Activated CD4-positive, alpha-beta T cell treated with anti-CD3 and anti-CD28 coated beads, Interleukin-2, amount 50 U/mL, for 1 hour (primary cell): ENCODE measurements around the gene SLC49A3.
"Not testable (repeated sequence)": the region's sequence is repeated elsewhere in the genome, so short reads cannot be mapped to it uniquely, and the experiment has no call there.

Source experiments
- DNase-seq: peaks from one replicate; pipeline ENCODE4 v3.0.0-alpha.2; 2020

SLC49A3 gene

DNA sequence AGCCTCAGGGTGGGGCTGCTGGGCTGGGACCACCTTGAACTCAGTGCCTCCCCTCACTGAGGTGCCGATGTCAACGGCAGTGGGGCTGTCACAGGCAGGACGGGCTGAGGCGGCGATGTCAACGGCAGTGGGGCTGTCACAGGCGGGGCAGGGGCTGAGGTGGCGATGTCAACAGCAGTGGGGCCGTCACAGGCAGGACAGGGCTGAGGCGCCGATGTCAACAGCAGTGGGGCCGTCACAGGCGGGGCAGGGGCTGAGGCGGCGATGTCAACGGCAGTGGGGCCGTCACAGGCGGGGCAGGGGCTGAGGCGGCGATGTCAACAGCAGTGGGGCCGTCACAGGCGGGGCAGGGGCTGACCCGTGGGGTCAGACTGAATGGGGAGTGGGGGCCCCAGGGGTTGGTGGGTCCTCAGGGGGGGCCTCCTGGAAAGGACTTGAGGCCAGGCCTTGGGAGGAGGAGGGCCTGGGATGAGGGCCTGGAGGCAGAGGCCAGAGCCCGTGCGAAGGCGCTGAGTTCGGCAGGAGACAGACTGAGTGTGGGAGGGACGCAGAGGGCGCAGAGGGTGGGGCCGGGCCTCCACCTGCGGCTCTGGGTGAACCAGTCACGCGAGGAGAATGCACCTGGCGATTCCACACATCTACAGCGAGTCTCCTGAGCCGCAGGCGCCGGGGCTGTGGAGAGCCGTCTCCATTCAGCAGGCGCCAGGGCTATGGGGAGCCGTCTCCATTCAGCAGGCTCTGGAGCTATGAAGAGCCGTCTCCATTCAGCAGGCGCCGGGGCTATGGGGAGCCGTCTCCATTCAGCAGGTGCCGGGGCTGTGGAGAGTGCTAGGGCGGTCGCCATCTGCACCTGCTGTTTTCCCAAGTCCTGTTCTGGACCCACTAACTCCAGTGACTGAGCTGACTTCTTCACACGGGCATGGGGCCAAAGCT lies 37.7 kb downstream of the SLC49A3 start:
- DNase-seq: no peak

DNA sequence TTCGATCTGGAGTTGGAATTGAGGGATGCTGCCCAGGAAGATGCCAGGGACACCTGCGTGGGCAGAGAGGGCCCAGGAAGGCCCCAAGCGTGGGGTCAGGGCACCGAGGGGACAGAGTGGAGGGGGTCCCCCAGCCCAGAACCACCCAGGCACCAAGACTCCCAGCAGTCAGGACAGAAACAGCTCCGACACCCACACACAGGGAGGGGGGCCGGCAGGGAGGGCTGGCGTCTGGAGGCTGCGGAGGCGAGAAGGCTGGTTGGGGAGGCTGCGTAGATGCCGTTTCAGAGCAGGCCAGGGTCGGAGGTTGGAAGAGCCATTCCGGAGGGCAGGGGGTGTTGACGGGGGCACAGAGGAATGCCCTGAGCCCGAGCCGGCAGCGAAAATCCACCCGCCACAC lies 38.5 kb downstream of the SLC49A3 start:
- DNase-seq: no peak

DNA sequence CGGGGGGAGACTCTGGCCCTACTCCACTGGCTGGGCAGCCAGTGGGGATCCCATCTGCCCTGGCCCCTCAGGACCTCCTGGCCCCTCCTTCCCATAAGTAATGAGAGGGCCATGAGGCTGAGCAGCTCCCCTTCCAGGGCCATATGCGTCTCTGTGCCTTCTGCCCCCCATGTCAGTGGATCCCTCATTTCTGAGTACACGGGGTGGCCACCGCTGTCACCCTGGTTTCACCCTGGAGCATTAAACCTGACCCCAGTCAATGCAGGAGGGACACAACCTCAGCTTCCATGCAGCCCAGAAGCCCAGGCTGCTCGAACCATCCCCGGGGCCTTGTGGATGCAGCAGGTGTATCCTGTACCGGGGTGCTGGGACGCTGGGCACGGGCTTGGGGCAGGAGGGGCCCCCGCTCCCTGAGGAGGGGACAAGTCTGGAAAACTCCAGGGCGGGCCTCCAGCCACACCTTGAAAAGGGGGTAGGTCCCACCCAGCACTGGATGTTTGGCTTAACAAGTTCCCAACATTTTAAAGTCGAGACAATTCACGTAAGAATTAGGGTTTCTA lies 39.1 kb downstream of the SLC49A3 start:
- no peak for DNase-seq

DNA sequence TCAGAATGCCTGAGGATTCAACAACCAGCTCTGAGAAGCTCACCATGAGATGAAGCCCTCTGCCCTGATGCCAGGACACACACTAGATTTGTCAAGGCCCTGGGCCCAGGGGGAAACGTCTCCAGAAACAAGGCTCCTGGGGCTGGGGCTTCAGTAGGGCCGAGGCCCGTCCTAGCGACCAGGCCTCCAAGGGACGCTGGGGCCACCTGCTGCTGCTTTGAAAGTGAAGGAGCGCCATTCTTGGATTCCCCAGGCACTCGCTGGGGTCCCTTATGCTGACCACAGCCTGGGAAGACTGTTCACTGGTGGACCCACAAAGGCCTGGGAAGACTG lies 39.7 kb downstream of the SLC49A3 start:
- no peak for DNase-seq

DNA sequence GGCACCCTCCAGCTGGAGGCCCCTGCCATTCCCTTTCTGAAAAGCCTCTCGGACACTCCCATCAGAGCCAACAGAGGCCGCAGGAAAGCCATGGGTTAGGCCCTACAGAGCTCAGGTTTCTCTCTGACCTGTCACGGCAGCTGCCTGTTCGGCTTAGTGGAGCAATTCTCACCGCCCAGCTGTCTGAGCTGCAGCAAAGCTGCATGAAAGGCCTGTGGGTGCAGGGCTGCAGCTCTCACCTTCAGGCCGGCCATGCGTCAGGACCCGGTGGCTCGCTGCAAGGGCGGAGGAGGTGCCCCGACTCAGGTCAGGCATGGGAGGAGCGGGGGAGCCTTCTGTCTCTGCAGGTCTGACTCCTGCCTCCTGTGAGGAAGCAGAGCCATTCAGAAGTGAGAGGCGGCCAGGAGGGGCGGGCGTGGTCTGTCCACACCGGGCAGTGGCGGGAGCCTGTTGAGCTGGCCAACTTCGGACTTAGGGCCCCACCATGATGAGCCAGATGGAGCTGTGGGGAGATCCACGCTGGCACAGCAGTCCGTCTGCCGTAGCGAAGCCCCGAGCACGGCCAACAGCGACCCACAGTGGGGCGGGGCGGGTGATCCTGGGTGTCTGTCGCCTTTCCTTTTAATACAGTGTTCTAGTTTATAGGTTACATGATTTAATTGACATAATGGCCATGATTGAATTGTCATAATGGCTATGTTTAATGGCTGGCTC lies 40.2 kb downstream of the SLC49A3 start:
- no peak for DNase-seq

DNA sequence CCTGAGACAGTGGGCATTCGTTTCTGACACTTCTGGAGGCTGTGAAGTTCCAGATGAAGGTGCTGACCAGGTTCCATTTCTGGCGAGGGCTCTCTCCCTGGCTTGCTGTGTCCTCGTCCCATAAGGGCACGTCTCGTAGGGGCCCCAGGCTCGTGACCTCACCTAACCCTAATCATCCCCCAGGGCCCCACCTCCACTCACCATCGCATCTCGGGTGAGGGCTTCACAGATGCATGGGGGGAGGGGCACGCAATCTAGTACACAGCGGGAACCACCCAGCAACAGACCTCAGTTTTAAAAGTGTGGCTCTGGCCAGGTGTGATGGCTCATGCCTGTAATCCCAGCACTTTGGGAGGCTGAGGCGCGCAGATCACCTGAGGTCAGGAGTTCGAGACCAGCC lies 41.5 kb downstream of the SLC49A3 start:
- no peak for DNase-seq

DNA sequence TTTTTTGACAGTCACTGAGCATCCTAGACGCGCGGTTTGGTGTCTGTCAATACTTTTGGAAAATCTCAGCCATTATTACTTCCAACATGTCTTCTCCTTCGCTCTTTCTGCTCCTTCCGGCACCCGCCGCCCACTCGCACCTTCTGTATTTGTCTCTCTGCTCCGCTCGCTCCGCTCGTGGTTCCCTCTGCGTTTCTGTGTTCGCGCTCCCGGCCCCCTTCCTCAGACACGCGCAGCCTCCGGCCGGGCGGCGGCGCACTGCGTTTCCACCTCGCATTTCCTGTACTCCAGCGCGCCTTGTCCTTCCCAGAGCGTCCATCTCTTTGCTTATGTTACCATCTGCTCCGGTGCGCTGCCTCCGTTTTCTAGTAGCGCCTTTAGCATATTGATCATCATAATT lies 42.5 kb downstream of the SLC49A3 start:
- peak; percentile 10 for DNase-seq

DNA sequence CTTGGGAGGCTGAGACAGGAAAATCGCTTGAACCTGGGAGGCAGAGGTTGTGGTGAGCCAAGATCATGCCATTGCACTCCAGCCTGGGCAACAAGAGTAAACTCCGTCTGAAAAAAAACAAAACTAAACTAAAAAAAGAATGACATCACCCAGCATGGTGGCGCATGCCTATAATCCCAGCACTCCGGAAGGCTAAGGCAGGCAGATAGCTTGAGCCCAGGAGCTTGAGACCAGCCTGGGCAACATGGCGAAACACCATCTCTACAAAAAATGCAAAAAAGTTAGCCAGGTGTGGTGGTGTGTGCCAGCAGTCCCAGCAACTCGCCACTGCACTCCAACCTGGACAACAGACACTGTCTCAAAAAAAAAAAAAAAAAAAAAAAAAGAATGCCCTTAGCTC lies 46.6 kb downstream of the SLC49A3 start:
- DNase-seq: not testable (repeated sequence)

DNA sequence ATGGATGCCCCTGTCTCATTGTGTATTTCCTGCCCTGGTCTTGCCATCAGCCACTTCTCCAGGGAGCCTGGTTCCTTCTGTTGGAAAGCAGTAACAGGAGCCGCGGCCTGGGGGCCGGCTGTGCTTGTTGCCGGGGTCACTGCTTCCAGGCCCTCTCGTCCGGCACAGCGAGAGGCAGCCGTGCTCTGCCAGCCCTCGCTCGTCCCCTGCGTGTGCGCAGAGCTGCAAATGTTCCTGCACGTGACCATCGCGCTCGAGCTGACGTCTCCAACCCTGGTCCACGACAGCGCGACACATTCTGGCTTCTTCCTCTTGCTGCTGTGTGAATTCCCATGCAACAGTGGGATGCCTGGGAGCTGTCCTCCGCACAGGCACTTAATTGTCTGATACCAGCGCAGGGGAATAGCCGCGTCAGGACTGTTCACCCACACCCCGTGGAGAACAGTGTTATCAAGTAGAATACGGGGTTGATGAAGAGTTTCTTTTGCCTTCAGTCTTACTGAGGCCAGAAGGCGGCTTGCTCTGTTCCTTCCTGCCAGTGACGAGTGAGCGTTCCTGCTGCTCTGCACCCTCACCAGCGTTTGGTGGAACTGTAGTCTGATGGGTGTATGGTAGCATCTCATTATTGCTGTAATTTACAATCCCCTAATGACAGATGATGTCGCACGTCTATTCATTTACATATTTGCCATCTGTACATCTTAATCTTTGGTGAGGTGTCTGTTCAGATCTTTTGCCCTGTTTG lies 51.2 kb downstream of the SLC49A3 start:
- no peak for DNase-seq

DNA sequence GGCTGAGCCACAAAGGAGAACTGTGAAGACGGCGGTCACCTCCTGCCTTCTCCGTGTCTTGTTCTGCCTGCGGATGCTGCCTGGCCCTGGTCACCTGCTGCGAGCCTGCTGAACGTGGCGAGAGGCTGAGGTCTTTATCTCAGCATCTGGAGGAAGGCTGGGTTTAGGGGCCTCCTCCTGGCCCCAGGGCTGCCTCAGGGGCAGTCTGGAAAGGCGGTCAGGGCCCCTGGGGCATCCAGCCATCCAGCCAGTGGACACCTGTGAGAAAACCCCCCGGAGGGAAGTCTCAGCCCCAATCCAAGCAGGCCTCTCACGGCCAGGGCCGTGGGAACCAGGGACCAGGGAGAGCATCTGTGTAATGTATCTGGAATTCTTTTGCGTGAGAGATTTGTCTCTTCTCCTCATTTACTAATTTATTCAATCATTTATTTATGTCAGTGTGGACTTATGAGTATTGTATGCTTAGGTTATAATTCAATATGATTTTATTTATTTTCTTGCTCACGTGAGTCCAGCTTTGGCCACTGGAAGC lies 52.3 kb downstream of the SLC49A3 start:
- no peak for DNase-seq

DNA sequence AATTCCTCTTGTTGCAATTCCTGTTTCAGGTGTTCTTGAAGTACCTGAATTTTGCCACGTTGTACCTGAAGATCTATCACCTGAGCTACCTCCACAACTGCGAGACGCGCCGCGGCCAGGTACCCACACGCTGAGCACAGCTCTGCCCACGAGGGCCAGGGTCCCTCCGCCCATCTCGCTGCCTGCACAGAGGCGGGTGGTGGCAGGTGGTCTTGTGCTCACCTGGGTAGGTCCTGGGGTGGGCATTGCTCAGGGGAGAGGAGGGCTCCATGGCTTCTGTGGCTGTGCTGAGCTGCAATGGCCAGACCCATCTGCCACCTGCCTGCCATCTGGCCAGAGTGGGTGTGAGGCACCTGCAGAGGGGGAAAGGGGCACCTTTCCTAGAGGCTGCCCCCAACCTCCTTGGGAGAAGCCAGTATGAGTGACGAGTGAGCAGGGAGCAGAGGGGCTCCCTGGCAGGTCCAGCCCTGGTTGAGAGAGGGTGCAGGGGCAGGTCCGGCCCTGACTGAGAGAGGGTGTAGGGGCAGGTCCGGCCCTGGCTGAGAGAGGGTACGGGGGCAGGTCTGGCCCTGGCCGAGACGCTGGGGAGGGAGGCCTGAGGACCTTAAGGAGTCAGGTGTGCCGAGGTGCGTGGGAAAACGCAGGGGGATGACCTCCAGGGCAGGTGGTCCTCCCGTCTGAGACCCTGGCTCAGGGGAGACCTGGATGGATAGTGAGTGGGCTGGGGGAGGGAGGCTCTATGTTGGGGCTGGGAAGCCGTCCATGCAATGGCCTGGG lies 52.9 kb downstream of the SLC49A3 start:
- no peak for DNase-seq

DNA sequence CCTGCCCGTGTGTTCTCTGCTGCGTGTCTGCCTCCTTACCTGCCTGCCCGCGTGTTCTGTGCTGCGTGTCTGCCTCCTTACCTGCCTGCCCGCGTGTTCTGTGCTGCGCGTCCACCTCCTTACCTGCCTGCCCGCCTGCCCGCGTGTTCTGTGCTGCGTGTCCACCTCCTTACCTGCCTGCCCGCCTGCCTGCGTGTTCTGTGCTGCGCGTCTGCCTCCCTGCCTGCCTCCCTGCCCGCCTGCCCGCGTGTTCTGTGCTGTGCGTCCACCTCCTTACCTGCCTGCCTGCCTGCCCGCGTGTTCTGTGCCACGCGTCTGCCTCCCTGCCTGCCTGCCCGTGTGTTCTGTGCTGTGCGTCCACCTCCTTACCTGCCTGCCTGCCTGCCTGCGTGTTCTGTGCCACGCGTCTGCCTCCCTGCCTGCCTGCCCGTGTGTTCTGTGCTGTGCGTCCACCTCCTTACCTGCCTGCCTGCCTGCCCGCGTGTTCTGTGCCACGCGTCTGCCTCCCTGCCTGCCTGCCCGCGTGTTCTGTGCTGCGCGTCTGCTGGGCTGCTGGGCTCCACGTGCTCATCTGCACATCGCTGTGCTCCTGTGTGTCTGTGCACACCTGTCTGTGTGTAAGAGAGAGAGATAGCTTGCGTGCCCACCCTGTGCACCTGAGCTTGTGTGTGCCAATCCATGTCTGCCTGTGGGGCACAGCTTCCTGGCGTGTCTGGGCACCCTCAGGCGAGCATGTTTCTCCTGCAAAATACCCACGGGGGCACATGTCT lies 53.7 kb downstream of the SLC49A3 start:
- DNase-seq: not testable (repeated sequence)

DNA sequence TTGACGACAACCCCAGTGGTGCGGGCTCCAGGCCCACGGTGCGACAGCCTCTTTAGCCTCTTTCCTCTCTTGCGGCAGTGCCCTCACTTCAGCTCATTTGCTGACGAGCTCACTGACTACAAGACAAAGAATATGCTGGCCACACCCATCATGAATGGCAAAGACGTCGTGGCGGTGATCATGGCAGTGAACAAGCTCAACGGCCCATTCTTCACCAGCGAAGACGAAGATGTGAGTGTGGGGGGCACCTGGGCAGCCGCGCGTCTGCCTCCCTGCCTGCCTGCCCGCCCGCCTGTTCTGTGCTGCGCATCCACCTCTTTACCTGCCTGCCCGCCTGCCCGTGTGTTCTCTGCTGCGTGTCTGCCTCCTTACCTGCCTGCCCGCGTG lies 54.4 kb downstream of the SLC49A3 start:
- DNase-seq: no peak

DNA sequence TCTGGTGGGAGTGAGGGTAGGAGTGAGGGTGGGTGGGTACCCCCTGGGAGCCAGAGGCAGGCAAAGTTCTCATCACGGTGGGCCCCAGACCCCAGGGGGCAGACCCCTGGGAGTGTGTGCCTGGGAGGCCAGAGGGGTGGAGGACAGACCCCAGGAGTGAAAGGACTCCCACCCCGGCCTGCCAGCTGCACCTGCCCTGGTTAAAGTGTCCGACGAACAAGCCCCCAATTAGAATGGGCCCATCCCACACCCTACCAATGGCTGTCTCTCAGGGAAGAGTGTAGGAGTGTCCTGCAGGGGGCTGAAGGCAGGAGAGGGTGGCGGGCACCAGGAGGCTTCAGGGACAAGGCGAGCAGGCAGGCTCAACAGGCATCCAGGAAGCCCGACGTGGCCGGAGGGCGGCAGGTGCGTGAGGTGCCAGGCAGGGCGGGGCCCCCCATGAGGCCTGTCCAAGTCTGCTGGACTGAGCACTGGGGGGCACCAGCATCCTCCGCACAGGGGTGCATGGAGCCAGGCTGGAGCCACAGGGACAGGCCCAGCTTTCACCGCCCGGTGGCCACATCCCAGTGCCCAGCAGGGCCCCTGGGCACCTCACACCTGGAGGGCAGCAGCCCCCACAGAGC lies 54.9 kb downstream of the SLC49A3 start:
- DNase-seq: no peak

DNA sequence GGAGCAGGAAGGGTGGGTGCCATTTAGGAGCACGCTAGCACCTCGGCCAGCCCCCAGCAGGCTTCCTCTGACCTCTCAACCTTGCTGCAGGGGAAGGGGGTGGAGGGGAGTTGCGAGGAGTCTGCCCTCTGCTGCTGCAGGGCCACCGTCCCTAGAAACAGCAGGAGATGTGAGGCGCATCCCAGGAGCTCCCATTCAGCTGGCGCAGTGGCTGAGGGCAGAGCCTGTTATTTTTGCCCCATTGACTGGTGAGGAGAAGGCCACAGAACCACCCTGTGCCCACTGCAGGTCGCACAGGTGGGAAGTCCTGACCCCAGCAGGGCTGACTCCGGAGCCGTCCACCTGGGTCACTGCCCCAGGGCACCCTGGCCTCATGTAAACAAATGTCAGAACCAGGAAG lies 55.5 kb downstream of the SLC49A3 start:
- no peak for DNase-seq

DNA sequence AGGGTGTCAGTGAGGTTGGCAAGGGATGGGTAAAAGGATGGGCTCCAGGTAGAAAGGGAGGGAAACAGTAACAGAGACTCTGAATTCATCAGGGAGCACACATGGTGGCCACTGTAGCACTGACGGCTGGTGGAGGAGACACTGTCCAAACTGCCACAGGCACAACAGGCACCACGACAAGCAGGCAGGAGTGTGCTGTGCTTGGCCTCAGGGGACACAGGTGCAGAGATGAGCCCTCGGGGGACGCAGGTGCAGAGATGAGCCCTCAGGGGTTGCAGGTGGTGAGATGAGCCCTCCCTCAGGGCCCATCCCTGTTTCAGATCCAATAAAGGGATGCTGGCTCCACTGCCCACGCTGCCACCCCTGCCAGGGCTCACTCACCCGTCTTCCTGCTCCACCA lies 56.0 kb downstream of the SLC49A3 start:
- DNase-seq: no peak

DNA sequence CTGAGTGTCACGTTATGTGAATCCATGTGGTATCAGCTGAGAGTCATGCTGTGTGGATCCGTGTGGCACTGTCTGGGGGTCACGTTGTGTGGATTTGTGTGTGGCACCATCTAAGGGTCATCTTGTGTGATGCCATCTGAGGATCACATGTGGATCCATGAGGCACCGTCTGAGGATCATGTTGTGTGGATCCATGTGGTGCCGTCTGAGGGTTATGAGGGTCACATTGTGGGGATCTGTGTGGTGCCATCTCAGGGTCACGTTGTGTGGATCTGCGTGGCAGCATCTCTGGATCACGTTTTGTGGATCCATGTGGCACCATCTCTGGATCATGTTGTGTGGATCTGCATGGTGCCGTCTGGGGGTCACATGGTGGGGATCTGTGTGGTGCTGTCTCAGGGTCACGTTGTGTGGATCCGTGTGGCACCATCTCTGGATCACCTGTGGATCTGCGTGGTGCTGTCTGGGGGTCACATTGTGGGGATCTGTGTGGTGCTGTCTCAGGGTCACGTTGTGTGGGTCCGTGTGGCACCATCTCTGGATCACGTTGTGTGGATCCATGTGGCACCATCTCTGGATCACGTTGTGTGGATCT lies 56.7 kb downstream of the SLC49A3 start:
- no peak for DNase-seq
